ENCODE data around the gene HOXA3.

HOXA3 gene

GRCh38 chr7:27111751-27112277, 40.6 kb downstream of the HOXA3 start:
- DNase-seq = no peak

- DNase-seq = no peak
Measured at GRCh38 chr7:27111042-27111750, 41.2 kb downstream of the HOXA3 start.

GRCh38 chr7:27110186-27111031, 42.0 kb downstream of the HOXA3 start:
- no peak for DNase-seq

GRCh38 chr7:27109466-27110185, 42.8 kb downstream of the HOXA3 start:
- DNase-seq = no peak

- DNase-seq = no peak
Measured at GRCh38 chr7:27108390-27109127, 43.8 kb downstream of the HOXA3 start.

GRCh38 chr7:27107391-27108381, 44.7 kb downstream of the HOXA3 start:
- DNase-seq = no peak

- DNase-seq = no peak
Measured at GRCh38 chr7:27106901-27107240, 45.5 kb downstream of the HOXA3 start.

GRCh38 chr7:27106181-27106900, 46.0 kb downstream of the HOXA3 start:
- DNase-seq = no peak

- DNase-seq = no peak
Measured at GRCh38 chr7:27105301-27106031, 46.9 kb downstream of the HOXA3 start.

GRCh38 chr7:27104341-27105058, 47.9 kb downstream of the HOXA3 start:
- no peak for DNase-seq

GRCh38 chr7:27103489-27104226, 48.7 kb downstream of the HOXA3 start:
- DNase-seq = no peak

- no peak for DNase-seq
Measured at GRCh38 chr7:27102581-27103442, 49.6 kb downstream of the HOXA3 start, which contains the start of gene HOXA2. Gene HOXA2, minus strand, starts transcription at chr7:27102683. Its CDS starts 183 bp downstream, at chr7:27102500.

- no peak for DNase-seq
Measured at GRCh38 chr7:27101957-27102580, 50.3 kb downstream of the HOXA3 start.

- DNase-seq = no peak
Measured at GRCh38 chr7:27101171-27101956, 51.0 kb downstream of the HOXA3 start.

GRCh38 chr7:27100694-27101170, 51.7 kb downstream of the HOXA3 start:
- no peak for DNase-seq
